ENCODE data around the gene ADAT3.

The ADAT3 gene

DNA sequence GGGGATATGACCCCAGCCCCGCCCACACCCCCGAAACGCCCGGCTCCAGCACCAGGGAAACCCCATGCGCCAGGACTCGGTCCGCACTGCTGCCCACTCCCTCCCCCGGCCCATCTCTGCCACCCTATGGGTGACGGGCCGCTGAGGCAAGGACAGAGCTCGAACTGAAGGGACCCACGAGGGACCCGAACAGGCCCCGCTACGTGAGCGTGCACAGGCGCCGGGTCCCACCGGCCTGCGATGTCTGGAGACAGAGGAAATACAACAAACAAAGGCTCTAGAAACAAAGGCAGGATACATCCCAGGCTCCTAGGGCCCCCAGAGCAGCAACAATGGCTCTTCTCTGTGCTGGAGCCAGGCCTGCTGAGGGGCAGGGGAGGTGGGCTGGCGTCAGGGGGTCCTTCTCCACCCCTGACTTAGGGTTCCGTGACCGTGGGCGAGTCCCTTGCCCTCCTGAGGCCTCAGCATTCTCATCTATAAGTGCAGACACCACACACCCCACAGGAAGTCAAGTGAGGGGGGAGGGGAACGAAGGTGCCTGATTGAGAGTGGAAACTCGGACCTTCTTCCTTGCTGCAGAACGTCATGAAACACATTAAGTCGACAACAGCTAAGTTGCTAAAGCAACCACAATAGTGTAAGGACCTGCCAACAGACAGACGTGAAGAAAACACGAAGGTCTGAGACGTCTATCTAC, 23.0 kb upstream of the ADAT3 start:
- Histone ChIP-seq H3K4me3 (ENCODE audit: severe bottlenecking) (no peak overlapping the region), H3K36me3 (ENCODE audit: low read depth) (peaks cover 3% of the 10 kb centered on the region; the same call in 1 of the 2 replicates), H3K27me3 (ENCODE audit: insufficient read depth, poor library complexity, severe bottlenecking) (no peaks in the 10 kb centered on the region), H3K4me1 (ENCODE audit: insufficient read depth, poor library complexity, severe bottlenecking) (no peaks in the 10 kb centered on the region), H3K9me3 (ENCODE audit: severe bottlenecking) (no peaks in the 10 kb centered on the region), H3K27ac (ENCODE audit: poor library complexity, severe bottlenecking) (no peak overlapping the region)
- TF ChIP-seq, protein P1, sequence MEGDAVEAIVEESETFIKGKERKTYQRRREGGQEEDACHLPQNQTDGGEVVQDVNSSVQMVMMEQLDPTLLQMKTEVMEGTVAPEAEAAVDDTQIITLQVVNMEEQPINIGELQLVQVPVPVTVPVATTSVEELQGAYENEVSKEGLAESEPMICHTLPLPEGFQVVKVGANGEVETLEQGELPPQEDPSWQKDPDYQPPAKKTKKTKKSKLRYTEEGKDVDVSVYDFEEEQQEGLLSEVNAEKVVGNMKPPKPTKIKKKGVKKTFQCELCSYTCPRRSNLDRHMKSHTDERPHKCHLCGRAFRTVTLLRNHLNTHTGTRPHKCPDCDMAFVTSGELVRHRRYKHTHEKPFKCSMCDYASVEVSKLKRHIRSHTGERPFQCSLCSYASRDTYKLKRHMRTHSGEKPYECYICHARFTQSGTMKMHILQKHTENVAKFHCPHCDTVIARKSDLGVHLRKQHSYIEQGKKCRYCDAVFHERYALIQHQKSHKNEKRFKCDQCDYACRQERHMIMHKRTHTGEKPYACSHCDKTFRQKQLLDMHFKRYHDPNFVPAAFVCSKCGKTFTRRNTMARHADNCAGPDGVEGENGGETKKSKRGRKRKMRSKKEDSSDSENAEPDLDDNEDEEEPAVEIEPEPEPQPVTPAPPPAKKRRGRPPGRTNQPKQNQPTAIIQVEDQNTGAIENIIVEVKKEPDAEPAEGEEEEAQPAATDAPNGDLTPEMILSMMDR (IDR thresholded peaks at IDR 0.05; ENCODE audit: poor library complexity, severe bottlenecking), result no peak
- DNase-seq (ENCODE audit: low spot score), result no peak
- no peak for ATAC-seq (ENCODE audit: low read depth)

DNA sequence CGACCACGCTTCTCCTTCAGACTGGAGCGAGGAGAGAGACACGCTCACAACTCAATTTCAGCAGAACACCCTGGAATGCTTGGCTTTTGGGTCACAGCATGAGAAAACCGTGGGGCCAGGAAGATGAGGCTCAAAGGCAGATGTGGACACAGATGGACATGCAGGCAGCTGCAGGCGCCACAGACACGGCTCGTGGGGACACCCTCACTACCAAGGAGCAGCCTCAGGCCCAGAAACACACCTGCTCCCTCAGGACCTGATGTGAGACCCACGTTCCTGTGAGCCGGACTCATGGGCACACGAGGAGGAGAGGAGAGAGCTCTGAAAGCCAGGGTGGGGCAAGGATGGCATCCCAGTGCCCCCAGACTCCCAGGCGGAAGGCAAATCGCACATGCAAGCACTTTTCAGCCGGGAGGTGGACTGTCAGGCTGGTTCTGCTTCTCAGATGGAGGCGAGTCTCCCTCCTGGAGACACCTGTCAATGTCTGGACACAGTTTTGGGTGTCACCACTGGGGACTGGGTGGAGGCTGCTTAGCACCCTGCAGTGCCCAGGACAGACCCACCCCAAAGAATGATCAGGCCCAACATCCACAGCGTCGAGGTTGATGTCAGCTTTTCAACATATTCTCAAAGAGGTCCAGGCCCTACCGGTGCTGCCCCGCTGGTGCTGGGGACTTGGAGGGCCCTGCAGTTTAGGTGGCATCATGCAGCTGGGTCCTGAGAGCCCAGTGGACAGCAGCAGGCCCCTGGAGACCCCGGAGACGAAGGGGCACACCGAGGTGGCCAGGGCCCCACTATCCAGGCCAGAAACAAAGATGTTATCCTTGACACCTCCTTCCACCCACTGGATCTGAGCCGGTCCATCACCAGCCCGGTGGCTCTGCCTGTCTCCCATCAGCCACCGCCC, 22.2 kb upstream of the ADAT3 start:
- no peak for ATAC-seq (ENCODE audit: low read depth)
- Histone ChIP-seq H3K4me1 (ENCODE audit: insufficient read depth, poor library complexity, severe bottlenecking) (no peaks in the 10 kb centered on the region), H3K27me3 (ENCODE audit: insufficient read depth, poor library complexity, severe bottlenecking) (no peaks in the 10 kb centered on the region), H3K36me3 (ENCODE audit: low read depth) (peaks cover 3% of the 10 kb centered on the region; the same call in 1 of the 2 replicates), H3K4me3 (ENCODE audit: severe bottlenecking) (no peak overlapping the region), H3K9me3 (ENCODE audit: severe bottlenecking) (no peaks in the 10 kb centered on the region), H3K27ac (ENCODE audit: poor library complexity, severe bottlenecking) (no peak overlapping the region)
- TF ChIP-seq, protein P1 (IDR thresholded peaks at IDR 0.05; ENCODE audit: poor library complexity, severe bottlenecking), result no peak
- DNase-seq (ENCODE audit: low spot score), result no peak

DNA sequence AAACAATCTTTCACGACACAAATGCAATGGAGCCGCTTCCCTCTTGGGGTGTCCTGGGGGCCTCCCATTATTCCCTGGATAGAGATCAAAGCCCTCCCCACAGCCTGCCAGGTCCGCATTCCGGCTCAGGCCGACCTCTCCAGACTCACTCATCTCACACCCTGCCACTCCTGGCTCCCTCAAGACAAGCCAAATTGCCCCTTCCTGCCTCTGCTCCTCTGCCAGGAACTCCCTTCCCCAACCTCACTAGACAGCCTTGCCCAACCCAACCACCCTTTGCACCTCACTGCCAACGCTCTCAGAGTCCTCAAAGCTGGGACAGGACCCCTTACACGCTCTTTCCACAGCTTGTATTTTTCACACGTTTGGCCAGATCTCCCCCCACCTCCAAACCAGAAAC, 21.4 kb upstream of the ADAT3 start:
- H3K27ac ChIP-seq (ENCODE audit: poor library complexity, severe bottlenecking), result peak overlapping the region; percentile 56
- no peaks in the 10 kb centered on the region for H3K9me3 ChIP-seq (ENCODE audit: severe bottlenecking)
- no peaks in the 10 kb centered on the region for H3K4me1 ChIP-seq (ENCODE audit: insufficient read depth, poor library complexity, severe bottlenecking)
- DNase-seq (ENCODE audit: low spot score) (no peak), ATAC-seq (ENCODE audit: low read depth) (no peak)
- peak overlapping the region; percentile 58 for H3K4me3 ChIP-seq (ENCODE audit: severe bottlenecking)
- TF ChIP-seq, protein P1 (IDR thresholded peaks at IDR 0.05; ENCODE audit: poor library complexity, severe bottlenecking), result no peak
- H3K27me3 ChIP-seq (ENCODE audit: insufficient read depth, poor library complexity, severe bottlenecking), result no peaks in the 10 kb centered on the region
- peaks cover 3% of the 10 kb centered on the region; the same call in 1 of the 2 replicates for H3K36me3 ChIP-seq (ENCODE audit: low read depth)

DNA sequence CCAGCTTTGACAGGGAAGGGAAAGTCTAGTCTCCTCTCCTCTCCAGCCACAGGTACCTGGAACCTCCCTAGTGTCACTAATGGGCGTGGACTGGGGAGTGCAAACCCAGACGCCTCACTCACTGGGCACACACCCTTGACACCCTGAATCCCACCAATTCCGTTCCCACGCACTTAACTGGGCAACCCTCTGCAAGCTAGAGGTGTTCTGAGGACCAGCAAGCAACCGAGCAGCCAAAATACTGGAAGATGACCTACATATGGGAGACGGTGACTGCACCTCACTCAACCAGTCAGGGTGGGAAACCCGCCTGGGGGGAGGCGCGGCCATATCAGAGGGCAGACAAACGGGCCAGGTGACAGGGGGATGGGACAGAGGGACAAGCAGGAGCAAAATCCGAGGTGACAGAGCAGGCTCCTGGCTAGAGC, 20.9 kb upstream of the ADAT3 start:
- Histone ChIP-seq H3K9me3 (ENCODE audit: severe bottlenecking) (no peaks in the 10 kb centered on the region), H3K36me3 (ENCODE audit: low read depth) (peaks cover 3% of the 10 kb centered on the region; the same call in 1 of the 2 replicates), H3K27me3 (ENCODE audit: insufficient read depth, poor library complexity, severe bottlenecking) (no peaks in the 10 kb centered on the region), H3K27ac (ENCODE audit: poor library complexity, severe bottlenecking) (peak overlapping the region; percentile 56), H3K4me3 (ENCODE audit: severe bottlenecking) (peak overlapping the region; percentile 58), H3K4me1 (ENCODE audit: insufficient read depth, poor library complexity, severe bottlenecking) (no peaks in the 10 kb centered on the region)
- no peak for DNase-seq (ENCODE audit: low spot score)
- TF ChIP-seq, protein P1 (IDR thresholded peaks at IDR 0.05; ENCODE audit: poor library complexity, severe bottlenecking), result no peak
- ATAC-seq (ENCODE audit: low read depth), result peak; percentile 24; the same call in 2 of the 3 replicates
